ENCODE results near the gene EPS15. TPM values are rescaled to one million over a fixed set of nuclear protein-coding genes. Genes with fewer than 3 reads are reported as not detected.

The EPS15 gene
- total and polyA plus RNA-seq, 2 of the 13 experiments (the other 11 are each of a cell fraction or from before 2014, with no cell fraction given): 14.3 to 19.3 TPM

DNA sequence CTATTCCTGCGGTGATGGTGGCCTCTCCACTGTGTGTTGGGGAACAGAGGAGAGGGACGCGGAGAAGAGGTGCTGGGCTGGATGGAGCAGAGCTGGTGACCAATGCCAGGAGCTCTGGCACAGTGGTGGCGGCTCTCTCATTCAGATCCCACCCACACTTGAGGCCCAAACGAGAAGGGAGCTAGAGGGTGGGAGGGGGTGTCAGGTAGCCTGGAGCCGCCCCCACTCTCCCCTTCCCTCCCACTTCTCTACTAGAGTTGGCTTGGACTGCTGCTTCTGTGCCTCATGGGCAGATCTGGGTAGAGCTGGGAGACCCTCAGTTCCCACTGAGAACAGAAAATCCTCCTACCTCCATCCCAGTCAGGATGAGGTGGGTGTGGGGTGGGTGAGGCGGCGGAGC lies 192.2 kb downstream of the EPS15 start:
- 81% methylated on average over 6 of the region's 8 CpGs for WGBS (ENCODE audit: low lambda C conversion rate)
- POLR2A ChIA-PET: no interaction called here

More for the DNA sequence above, 192.2 kb downstream of the EPS15 start:
- Histone ChIP-seq H3K27me3 (ENCODE audit: control insufficient read depth in 1 of 2, insufficient read depth in 2 of 2, low read length in 2 of 2) (peaks cover 0 to 19% of the 10 kb centered on the region in 2 experiments; a peak in 2 of 5 replicates), H2AFZ (ENCODE audit: low read length) (no peak overlapping the region), H3K4me1 (ENCODE audit: insufficient read depth, low read length) (peaks cover 26% of the 10 kb centered on the region), H3K4me2 (ENCODE audit: low read depth, low read length) (no peak overlapping the region), H3K79me2 (ENCODE audit: insufficient read depth, low read length) (no peaks in the 10 kb centered on the region), H3K36me3 (replicated peaks in 1 of 2; ENCODE audit: control insufficient read depth in 1 of 2, insufficient read depth in 2 of 2, low read length in 2 of 2) (no peaks in the 10 kb centered on the region), H4K20me1 (ENCODE audit: insufficient read depth, low read length) (no peaks in the 10 kb centered on the region), H3K4me3 (replicated peaks in 1 of 3; ENCODE audit: insufficient read depth in 1 of 3, low read depth in 2 of 3, low read length in 3 of 3) (no peak overlapping the region), H3K9me3 (ENCODE audit: low read length) (no peaks in the 10 kb centered on the region), H3K27ac (ENCODE audit: extremely low read length, insufficient read depth, low read length) (no peak overlapping the region), H3K9ac (ENCODE audit: insufficient read depth, low read depth, low read length) (no peak overlapping the region)
- no TSS peak for BruUV-seq (replicated peaks)
- CTCF ChIA-PET (ENCODE audit: low intra/inter-chr PET ratio, low total read pairs): no interaction called here
- intact Hi-C loops (cut with micrococcal nuclease; ENCODE audit: unreplicated experiment): no loop called here
- TF ChIP-seq CBFB (CRISPR knock-in tag; IDR thresholded peaks at IDR 0.05) (no peak), SNAI1 (CRISPR knock-in tag; IDR thresholded peaks at IDR 0.05; ENCODE audit: borderline replicate concordance) (no peak), ZNF160 (CRISPR knock-in tag; IDR thresholded peaks at IDR 0.05) (no peak), ELF4 (CRISPR knock-in tag; IDR thresholded peaks at IDR 0.05; ENCODE audit: borderline replicate concordance) (no peak), NR2C2 (CRISPR knock-in tag; IDR thresholded peaks at IDR 0.05; ENCODE audit: borderline replicate concordance) (no peak), POLR2AphosphoS2 (IDR thresholded peaks at IDR 0.05; ENCODE audit: low read depth, low read length) (no peak), RFXAP (CRISPR knock-in tag; IDR thresholded peaks at IDR 0.05; ENCODE audit: borderline replicate concordance) (no peak), ZNF569 (CRISPR knock-in tag; IDR thresholded peaks at IDR 0.05; ENCODE audit: borderline replicate concordance) (no peak)
- TF ChIP-seq, protein P1, sequence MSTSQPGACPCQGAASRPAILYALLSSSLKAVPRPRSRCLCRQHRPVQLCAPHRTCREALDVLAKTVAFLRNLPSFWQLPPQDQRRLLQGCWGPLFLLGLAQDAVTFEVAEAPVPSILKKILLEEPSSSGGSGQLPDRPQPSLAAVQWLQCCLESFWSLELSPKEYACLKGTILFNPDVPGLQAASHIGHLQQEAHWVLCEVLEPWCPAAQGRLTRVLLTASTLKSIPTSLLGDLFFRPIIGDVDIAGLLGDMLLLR (CRISPR knock-in tag; IDR thresholded peaks at IDR 0.05): no peak
- TF ChIP-seq, protein P2, sequence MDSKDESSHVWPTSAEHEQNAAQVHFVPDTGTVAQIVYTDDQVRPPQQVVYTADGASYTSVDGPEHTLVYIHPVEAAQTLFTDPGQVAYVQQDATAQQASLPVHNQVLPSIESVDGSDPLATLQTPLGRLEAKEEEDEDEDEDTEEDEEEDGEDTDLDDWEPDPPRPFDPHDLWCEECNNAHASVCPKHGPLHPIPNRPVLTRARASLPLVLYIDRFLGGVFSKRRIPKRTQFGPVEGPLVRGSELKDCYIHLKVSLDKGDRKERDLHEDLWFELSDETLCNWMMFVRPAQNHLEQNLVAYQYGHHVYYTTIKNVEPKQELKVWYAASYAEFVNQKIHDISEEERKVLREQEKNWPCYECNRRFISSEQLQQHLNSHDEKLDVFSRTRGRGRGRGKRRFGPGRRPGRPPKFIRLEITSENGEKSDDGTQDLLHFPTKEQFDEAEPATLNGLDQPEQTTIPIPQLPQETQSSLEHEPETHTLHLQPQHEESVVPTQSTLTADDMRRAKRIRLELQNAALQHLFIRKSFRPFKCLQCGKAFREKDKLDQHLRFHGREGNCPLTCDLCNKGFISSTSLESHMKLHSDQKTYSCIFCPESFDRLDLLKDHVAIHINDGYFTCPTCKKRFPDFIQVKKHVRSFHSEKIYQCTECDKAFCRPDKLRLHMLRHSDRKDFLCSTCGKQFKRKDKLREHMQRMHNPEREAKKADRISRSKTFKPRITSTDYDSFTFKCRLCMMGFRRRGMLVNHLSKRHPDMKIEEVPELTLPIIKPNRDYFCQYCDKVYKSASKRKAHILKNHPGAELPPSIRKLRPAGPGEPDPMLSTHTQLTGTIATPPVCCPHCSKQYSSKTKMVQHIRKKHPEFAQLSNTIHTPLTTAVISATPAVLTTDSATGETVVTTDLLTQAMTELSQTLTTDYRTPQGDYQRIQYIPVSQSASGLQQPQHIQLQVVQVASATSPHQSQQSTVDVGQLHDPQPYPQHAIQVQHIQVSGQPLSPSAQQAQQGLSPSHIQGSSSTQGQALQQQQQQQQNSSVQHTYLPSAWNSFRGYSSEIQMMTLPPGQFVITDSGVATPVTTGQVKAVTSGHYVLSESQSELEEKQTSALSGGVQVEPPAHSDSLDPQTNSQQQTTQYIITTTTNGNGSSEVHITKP (CRISPR knock-in tag; IDR thresholded peaks at IDR 0.05; ENCODE audit: low read depth): no peak
- TF ChIP-seq, protein P3, sequence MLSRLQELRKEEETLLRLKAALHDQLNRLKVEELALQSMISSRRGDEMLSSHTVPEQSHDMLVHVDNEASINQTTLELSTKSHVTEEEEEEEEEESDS (CRISPR knock-in tag; IDR thresholded peaks at IDR 0.05; ENCODE audit: borderline replicate concordance): no peak
- TF ChIP-seq, protein P4, sequence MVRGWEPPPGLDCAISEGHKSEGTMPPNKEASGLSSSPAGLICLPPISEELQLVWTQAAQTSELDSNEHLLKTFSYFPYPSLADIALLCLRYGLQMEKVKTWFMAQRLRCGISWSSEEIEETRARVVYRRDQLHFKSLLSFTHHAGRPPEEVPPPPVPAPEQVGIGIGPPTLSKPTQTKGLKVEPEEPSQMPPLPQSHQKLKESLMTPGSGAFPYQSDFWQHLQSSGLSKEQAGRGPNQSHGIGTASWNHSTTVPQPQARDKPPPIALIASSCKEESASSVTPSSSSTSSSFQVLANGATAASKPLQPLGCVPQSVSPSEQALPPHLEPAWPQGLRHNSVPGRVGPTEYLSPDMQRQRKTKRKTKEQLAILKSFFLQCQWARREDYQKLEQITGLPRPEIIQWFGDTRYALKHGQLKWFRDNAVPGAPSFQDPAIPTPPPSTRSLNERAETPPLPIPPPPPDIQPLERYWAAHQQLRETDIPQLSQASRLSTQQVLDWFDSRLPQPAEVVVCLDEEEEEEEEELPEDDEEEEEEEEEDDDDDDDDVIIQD (CRISPR knock-in tag; IDR thresholded peaks at IDR 0.05; ENCODE audit: low read depth): no peak
- TF ChIP-seq, protein P5, sequence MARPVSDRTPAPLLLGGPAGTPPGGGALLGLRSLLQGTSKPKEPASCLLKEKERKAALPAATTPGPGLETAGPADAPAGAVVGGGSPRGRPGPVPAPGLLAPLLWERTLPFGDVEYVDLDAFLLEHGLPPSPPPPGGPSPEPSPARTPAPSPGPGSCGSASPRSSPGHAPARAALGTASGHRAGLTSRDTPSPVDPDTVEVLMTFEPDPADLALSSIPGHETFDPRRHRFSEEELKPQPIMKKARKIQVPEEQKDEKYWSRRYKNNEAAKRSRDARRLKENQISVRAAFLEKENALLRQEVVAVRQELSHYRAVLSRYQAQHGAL (CRISPR knock-in tag; IDR thresholded peaks at IDR 0.05; ENCODE audit: not compliant biosample characterization): no peak
- ATAC-seq (no peak), FAIRE-seq (no peak), DNase-seq (ENCODE audit: low spot score) (no peak)
- in situ Hi-C loops (cut with HindIII; ENCODE audit: extremely low pct_ligation_motif_present, low pct_unique_long_range_greater_than_20kb): no loop called here
